HG02970 (cell line): ENCODE measurements around the gene MEG3.

ENCODE experiments used
- ATAC-seq: cut with Tn5 transposase; IDR thresholded peaks from one replicate; pipeline ENCODE4 v1.9.1; 2021; ENCODE audit warnings: mild to moderate bottlenecking, moderate library complexity, moderate number of reproducible peaks; ENCODE audit not compliant: unreplicated experiment, low FRiP score

Gene MEG3

DNA sequence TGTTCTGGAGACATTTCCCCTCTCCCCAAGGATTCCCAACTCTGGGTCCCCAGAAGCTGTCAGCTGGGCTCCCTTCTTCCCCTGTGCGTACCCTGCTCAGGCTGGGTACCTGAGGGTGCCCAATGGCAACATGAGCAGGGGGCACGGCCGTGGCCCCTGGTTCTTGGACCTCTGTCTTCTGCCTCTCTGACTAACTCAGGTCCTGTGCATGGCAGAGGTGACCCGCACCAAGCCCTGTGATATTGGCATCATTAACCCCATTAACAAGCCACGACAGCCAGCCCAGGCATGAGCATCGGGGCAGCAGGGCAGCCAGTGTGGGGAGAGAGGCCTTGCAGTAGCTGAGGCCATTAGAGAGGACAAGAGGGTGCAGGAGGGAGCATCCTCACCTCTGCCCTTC is 49.2 kb downstream of the MEG3 start:
- no peak for ATAC-seq

GRCh38 chr14:100875861-100876590 is 50.1 kb downstream of the MEG3 start:
- no peak for ATAC-seq

DNA sequence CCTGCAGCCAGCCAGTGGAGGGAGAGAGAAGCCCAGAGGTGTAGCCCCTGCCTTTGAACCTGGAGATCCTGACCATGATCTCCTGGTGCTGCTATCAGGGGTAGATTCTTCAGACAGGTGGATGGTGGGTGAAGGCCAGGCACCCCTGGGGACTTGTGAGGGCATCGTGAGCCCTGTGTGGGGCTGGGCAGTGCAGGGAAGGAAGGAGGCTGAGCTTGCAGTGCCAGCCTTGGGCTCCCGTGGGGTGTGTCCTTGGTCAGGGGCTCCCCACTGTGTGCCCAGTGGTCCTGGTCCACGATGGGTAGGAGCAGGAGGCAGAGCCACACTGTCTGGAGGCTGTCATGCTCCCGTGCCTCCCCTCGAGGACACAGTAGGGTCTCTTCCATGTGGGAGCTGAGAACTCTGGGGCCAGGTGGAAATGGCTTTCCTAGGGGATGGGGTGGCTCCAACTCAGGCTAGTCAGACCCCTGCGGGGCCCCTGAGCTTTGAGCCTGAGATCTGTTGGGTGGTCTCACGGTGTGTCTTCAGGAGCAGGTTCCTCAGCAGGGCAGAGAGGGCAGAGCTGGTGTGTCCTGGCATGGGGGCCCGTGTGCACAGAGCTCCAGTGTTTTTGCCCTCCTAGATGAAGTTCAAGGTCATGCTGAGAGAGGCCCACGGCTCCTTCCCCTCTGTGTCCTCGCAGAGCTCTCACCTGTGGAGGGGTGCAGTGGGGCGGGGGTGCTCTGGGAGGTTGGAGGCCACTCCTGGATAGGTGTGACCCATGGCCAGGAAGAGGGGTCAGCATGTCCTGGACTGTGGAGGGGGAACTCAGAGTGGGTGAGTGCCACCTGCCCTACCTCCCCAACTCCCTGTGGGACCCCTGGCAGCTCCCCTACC is 52.6 kb downstream of the MEG3 start:
- ATAC-seq = no peak

GRCh38 chr14:100879194-100879593 is 53.3 kb downstream of the MEG3 start:
- no peak for ATAC-seq

DNA sequence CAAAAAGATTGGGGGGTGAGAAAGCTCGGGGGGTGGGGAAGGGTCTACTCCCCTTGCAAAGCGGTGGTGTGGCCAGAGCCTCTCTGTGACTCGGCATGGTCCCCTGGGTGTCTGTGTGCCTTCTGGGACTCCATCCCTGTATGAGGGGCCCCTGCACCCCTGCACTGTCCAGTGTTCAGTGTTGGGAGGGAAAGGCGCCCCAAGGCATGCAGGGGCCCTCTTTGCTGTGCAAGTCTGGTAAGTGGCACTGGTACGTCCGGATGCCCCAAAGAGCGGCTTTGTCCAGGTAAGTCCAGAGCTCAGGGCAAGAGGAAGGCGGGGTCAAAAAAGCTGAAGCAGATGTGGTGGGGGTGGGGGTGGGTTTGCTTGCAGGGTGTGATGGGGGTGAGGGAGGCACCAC is 53.9 kb downstream of the MEG3 start:
- no peak for ATAC-seq

GRCh38 chr14:100880271-100881101 is 54.6 kb downstream of the MEG3 start:
- ATAC-seq = no peak

GRCh38 chr14:100881211-100882025 is 55.5 kb downstream of the MEG3 start:
- ATAC-seq = no peak

- no peak for ATAC-seq
Measured at GRCh38 chr14:100882026-100882967, 56.4 kb downstream of the MEG3 start.

DNA sequence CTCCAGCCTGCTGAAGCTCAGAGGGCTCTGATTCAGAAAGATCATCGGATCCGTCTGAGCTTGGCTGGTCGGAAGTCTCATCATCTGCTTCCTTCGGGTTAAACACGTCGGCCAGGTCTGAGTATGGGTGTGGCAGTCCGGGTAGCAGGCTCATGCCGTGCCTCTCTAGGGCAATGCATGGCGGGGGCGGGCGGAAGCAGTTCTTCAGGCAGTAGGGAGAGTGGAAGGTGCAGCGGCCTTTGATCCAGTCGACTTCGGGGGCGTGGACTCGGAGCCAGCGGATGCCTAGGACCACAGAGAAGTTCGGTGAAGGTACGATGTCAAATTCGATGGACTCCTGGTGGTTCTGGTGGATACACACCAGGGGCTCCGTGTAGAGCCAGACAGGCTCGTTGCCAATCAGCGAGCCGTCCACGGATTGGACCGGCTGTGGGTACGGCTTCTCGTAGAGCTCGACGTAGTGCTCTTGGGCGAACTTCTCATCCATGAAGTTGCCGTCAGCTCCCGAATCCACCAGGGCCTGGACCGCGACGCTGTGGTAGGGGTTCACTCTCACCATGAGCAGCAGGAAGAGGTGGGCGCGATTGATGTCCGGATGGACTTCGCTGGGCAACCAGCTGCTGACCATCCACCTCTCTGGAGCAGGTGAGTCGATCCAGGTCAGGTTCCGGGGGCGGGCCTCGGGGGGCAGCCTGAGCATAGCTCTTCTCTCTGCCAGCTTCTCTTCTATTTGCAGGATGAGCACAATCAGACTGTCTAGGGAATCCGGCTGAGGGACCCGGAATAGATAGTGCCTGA is 57.3 kb downstream of the MEG3 start:
- ATAC-seq = no peak

DNA sequence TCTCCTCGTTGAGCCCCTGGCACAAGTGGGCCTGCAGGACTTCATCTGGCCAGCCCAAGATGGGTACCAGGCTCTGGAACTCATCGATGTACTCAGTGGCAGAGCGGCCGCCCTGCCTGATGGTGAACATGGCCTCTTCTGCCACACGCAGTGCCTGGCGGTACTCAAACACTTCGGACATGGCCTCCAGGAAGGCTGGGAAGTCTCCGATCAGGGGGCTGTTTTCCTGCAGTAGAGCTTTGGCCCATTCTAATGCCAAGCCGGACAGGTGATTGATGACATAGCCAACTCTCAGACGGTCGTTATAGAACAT is 57.8 kb downstream of the MEG3 start:
- no peak for ATAC-seq

DNA sequence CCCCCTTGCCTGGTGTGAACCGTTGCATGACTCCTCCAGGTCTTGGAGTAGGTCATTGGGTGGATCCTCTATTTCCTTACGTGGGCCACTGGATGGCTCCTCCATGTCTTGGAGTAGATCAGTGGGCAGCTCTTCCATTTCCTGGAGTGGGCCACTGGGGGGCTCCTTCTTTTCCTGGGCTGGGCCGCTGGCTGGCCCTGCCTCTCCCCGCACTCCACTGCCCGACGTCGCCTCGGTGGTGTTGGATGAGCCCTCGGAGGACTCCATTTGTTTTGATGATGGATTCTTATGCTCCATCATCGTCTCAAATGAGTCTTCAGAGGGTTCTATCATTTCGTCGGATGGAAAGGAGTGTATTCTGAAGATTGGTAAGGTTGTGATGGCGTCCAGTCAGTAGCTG is 58.5 kb downstream of the MEG3 start:
- no peak for ATAC-seq

GRCh38 chr14:100885196-100885595 is 59.3 kb downstream of the MEG3 start:
- no peak for ATAC-seq

- ATAC-seq = no peak
Measured at GRCh38 chr14:100885617-100886016, 59.7 kb downstream of the MEG3 start.

DNA sequence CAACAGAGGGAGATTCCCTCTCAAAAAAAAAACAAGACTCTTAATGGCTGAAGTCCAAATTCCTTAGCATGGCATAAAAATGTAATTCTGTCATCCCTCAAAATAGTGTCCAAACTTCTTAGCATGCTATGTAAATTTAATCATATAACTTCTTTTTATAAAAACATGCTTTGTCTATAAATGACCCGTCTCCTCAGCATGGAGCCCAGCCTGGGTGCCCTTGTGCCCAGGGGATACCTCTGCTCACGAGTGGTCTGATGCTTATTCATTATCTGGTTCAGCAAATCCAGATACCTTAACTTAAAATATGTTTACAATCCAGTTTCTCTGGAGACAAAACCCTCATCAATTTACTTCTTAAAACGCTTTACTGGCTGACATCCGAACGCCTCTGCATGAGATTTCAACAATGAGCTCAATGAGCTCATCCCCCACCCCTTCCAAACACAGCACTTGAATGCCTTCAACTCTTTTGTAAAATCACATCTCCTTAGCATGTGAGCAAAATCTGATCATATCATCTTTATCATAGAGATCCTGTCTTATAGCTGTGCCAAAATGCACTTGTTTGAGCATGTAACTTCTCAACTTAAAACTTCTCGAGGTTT is 61.9 kb downstream of the MEG3 start:
- no peak for ATAC-seq

- no peak for ATAC-seq
Measured at GRCh38 chr14:100888789-100889315, 62.9 kb downstream of the MEG3 start.

DNA sequence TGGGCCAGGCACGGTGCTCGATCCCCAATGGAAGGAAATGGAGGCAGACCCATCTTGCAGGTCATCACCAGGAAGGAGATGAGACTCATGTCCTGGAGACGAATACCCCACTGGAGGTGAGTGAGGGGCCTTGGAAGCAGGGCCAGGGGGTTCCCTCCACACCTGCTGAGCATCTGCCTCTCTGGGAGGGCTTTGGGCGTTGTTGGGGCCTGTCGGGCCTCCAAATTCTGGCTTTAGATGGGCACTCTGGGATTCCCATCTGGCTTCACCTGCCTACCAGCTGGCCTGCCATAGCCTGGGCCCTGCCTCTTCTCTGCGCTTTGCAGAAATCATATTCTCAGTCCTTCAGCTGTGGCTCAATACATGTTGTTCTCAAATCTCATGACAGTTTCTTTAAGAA is 63.7 kb downstream of the MEG3 start:
- ATAC-seq = no peak

DNA sequence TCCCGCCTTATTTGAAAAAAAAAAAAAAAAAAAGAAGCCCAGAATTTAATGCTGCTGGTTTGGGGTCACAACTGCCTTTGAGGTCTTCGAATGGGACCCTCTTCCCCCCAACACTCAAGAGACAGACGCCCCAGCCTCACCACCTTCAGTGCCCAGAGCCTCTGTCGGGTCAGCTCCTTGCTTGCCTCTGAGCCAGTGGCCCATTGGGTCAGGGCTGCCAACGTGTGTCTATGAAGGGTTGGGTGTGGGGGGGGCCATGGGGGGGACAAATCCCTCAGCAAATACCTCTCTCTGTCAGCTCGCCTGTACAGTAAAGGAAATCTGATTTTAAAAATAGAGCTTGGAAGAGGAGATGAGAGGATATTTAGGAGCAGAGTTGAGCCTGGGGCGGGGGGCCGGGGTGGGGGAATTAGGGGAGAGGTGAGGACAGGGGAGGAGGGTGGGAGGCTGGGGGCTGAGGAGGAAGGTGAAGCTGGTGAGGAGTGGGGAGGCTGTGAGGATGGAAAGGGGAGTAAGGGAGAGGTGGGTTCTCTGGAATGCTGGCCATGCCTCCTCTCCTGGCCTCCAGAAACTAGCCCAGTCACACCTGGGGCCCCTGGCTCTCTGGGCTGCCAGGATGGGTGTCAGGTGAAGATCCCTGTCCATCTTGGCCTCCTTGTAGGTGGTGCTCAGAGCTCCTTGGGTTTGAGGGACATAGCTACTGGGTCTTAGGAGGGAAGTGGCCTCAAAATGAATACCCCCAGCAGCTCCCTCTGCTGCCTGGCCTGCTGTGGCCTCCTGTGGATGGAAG is 64.3 kb downstream of the MEG3 start:
- no peak for ATAC-seq
